Cardiac ventricle fibroblast (primary cell): ENCODE data around the gene NECAB2. TPM values are rescaled to one million over a fixed set of nuclear protein-coding genes. Genes with fewer than 3 reads are reported as not detected.

Source experiments
- total RNA-seq: library from RNA; depleted of rRNA; stranded (reverse); fragments of >200 nt; gene quantifications from 2 replicates; pipeline ENCODE4 v1.2.3, GENCODE V29; 2015

The NECAB2 gene
- not detected in 2 replicates for total RNA-seq

DNA sequence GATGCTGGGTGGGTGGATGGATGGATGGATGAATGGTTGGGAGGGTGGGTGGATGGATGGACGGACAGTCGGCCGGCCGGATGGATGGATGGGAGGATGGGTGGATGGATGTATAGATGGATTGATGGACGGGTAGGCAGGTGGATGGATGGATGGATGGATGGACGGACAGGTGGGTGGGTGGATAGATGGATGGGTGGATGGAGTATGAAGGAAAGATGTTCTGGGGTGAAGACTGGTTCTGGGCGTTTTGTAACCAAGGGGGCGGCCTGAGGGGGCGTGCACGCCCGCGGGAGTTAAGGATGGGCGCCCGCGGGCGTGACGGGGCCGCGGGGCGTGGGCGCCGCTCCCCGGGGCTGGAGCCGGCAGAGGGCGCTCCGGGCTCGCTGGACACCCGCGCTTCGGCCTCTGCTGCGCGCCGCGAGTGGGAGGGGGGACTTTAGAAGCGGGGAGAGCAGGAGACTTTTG lies at the start of gene NECAB2:
NECAB2 (plus strand) TSS at position 407 of the 468 bp plus-strand sequence. CDS start 405 bp downstream, outside the sequence.

GRCh38 chr16:83952940-83953795 lies 14.9 kb upstream of the NECAB2 start, which contains the start of gene OSGIN1:
Gene OSGIN1, plus strand, starts transcription at chr16:83953240. Its CDS starts 4,432 bp downstream, at chr16:83957672.

GRCh38 chr16:84042308-84042878 lies 74.3 kb downstream of the NECAB2 start, which contains the start of gene SLC38A8:
Gene SLC38A8, minus strand, starts transcription at chr16:84042795. Its CDS starts 638 bp downstream, at chr16:84042157.

Other genes starting within 250 kb of the NECAB2 start
- gene HSBP1, start 160.3 kb upstream of the NECAB2 start, total RNA-seq, result 15.2 and 47.1 TPM in 2 replicates
- 3.0 and 3.2 TPM in 2 replicates for gene MLYCD, start 69.1 kb upstream of the NECAB2 start, total RNA-seq
- 10.2 and 10.7 TPM in 2 replicates for gene OSGIN1, start 15.0 kb upstream of the NECAB2 start, total RNA-seq
- gene SLC38A8, start 74.6 kb downstream of the NECAB2 start, total RNA-seq, result not detected in 2 replicates
- 80.7 and 81.0 TPM in 2 replicates for gene MBTPS1, start 148.7 kb downstream of the NECAB2 start, total RNA-seq
- 8.2 and 9.0 TPM in 2 replicates for gene HSDL1, start 176.9 kb downstream of the NECAB2 start, total RNA-seq
- not detected in 2 replicates for gene DNAAF1, start 177.1 kb downstream of the NECAB2 start, total RNA-seq
- gene TAF1C, start 218.8 kb downstream of the NECAB2 start, total RNA-seq, result 11.4 and 14.3 TPM in 2 replicates
- gene ADAD2, start 222.9 kb downstream of the NECAB2 start, total RNA-seq, result not detected in 2 replicates